Activated CD4-positive, alpha-beta T cell treated with anti-CD3 and anti-CD28 coated beads for 1 hour (primary cell): ENCODE results near the gene SLCO2B1.
"Not testable (repeated sequence)": the region's sequence is repeated elsewhere in the genome, so short reads cannot be mapped to it uniquely, and the experiment has no call there.

ENCODE experiments used
- DNase-seq: peaks from one replicate; pipeline ENCODE4 v3.0.0-alpha.2; 2020

Gene SLCO2B1

GRCh38 chr11:75150879-75151278, at the start of gene SLCO2B1:
Gene SLCO2B1 (plus strand): TSS chr11:75151107. CDS start chr11:75151382, 275 bp downstream.
- DNase-seq = no peak

GRCh38 chr11:75101424-75102128, 49.3 kb upstream of the SLCO2B1 start:
- no peak for DNase-seq

- no peak for DNase-seq
These were observed 47.4 kb upstream of the SLCO2B1 start for GRCh38 chr11:75103380-75104026.

- DNase-seq = no peak
These were observed 45.4 kb upstream of the SLCO2B1 start for GRCh38 chr11:75105462-75105925.

GRCh38 chr11:75105967-75106681, 44.8 kb upstream of the SLCO2B1 start:
- DNase-seq = not testable (repeated sequence)

GRCh38 chr11:75107187-75107586, 43.7 kb upstream of the SLCO2B1 start:
- DNase-seq = no peak

- DNase-seq = no peak
These were observed 38.7 kb upstream of the SLCO2B1 start for GRCh38 chr11:75112200-75112599.

GRCh38 chr11:75113030-75113429, 37.9 kb upstream of the SLCO2B1 start:
- no peak for DNase-seq

- no peak for DNase-seq
These were observed 36.4 kb upstream of the SLCO2B1 start for GRCh38 chr11:75114465-75114864.

GRCh38 chr11:75118577-75118976, 32.3 kb upstream of the SLCO2B1 start:
- DNase-seq = no peak

- no peak for DNase-seq
These were observed 24.3 kb upstream of the SLCO2B1 start for GRCh38 chr11:75126564-75126963.

GRCh38 chr11:75132080-75132479, 18.8 kb upstream of the SLCO2B1 start:
- DNase-seq = no peak

GRCh38 chr11:75133976-75134375, 16.9 kb upstream of the SLCO2B1 start:
- DNase-seq = no peak

GRCh38 chr11:75135021-75135650, 15.8 kb upstream of the SLCO2B1 start:
- DNase-seq = no peak

- DNase-seq = no peak
These were observed 15.3 kb upstream of the SLCO2B1 start for GRCh38 chr11:75135651-75136050.

GRCh38 chr11:75140269-75141138, 10.4 kb upstream of the SLCO2B1 start:
- peak; percentile 69 for DNase-seq

- no peak for DNase-seq
These were observed 9.7 kb upstream of the SLCO2B1 start for GRCh38 chr11:75141166-75141565.

- peak; percentile 61 for DNase-seq
These were observed 8.0 kb upstream of the SLCO2B1 start for GRCh38 chr11:75142714-75143419.

- DNase-seq = no peak
These were observed 7.5 kb upstream of the SLCO2B1 start for GRCh38 chr11:75143420-75143731.

GRCh38 chr11:75144716-75145014, 6.2 kb upstream of the SLCO2B1 start:
- DNase-seq = no peak

GRCh38 chr11:75145196-75145971, 5.5 kb upstream of the SLCO2B1 start:
- no peak for DNase-seq
